Measurements from ENCODE around the gene TANGO6.

Gene TANGO6

GRCh38 chr16:69064124-69064763 lies 220.9 kb downstream of the TANGO6 start:
- H3K4me3 ChIP-seq (ENCODE audit: low read depth, low read length): no peak overlapping the region
- no peak for TF ChIP-seq CTCF (IDR thresholded peaks at IDR 0.05; ENCODE audit: low read depth, low read length, missing control alignments)
- DNase-seq (ENCODE audit: low read depth): no peak
- in situ Hi-C loops (cut with HindIII; ENCODE audit: low sequenced_read_pairs): no loop called here

GRCh38 chr16:69064764-69065313 lies 221.5 kb downstream of the TANGO6 start:
- TF ChIP-seq CTCF (IDR thresholded peaks at IDR 0.05; ENCODE audit: low read depth, low read length, missing control alignments): no peak
- in situ Hi-C loops (cut with HindIII; ENCODE audit: low sequenced_read_pairs): no loop called here
- H3K4me3 ChIP-seq (ENCODE audit: low read depth, low read length): no peak overlapping the region
- no peak for DNase-seq (ENCODE audit: low read depth)

GRCh38 chr16:69069504-69069903 lies 226.2 kb downstream of the TANGO6 start:
- no peak for DNase-seq (ENCODE audit: low read depth)
- no peak for TF ChIP-seq CTCF (IDR thresholded peaks at IDR 0.05; ENCODE audit: low read depth, low read length, missing control alignments)
- in situ Hi-C loops (cut with HindIII; ENCODE audit: low sequenced_read_pairs): no loop called here
- no peak overlapping the region for H3K4me3 ChIP-seq (ENCODE audit: low read depth, low read length)

GRCh38 chr16:69071036-69071435 lies 227.7 kb downstream of the TANGO6 start:
- in situ Hi-C loops (cut with HindIII; ENCODE audit: low sequenced_read_pairs): no loop called here
- DNase-seq (ENCODE audit: low read depth): no peak
- no peak for TF ChIP-seq CTCF (IDR thresholded peaks at IDR 0.05; ENCODE audit: low read depth, low read length, missing control alignments)
- H3K4me3 ChIP-seq (ENCODE audit: low read depth, low read length): no peak overlapping the region

- no peak for TF ChIP-seq CTCF (IDR thresholded peaks at IDR 0.05; ENCODE audit: low read depth, low read length, missing control alignments)
- H3K4me3 ChIP-seq (ENCODE audit: low read depth, low read length): no peak overlapping the region
- in situ Hi-C loops (cut with HindIII; ENCODE audit: low sequenced_read_pairs): no loop called here
- DNase-seq (ENCODE audit: low read depth): no peak
Measured at GRCh38 chr16:69072640-69072974, 229.3 kb downstream of the TANGO6 start.

- in situ Hi-C loops (cut with HindIII; ENCODE audit: low sequenced_read_pairs): no loop called here
- H3K4me3 ChIP-seq (ENCODE audit: low read depth, low read length): no peak overlapping the region
- no peak for DNase-seq (ENCODE audit: low read depth)
- TF ChIP-seq CTCF (IDR thresholded peaks at IDR 0.05; ENCODE audit: low read depth, low read length, missing control alignments): no peak
Measured at GRCh38 chr16:69073181-69073702, 229.9 kb downstream of the TANGO6 start.
